Peyer's patch (tissue), 4 donors: ENCODE results near the gene C1QC. TPM values are rescaled to one million over a fixed set of nuclear protein-coding genes. Genes with fewer than 3 reads are reported as not detected.
A peak's percentile ranks its signal among the peaks of the same experiment; 100 is the strongest.
"Not testable (repeated sequence)": the region's sequence is repeated elsewhere in the genome, so short reads cannot be mapped to it uniquely, and the experiment has no call there.

Experiments
- DNase-seq, 3 donors: peaks; one replicate each; pipeline ENCODE4 v3.0.0-alpha.2; 2017 to 2019
- H3K27ac ChIP-seq, 4 donors: fragments of 200-600 bp; sonication (generic); one replicate each; pipeline ENCODE4 v1.5.1; 2016 to 2019
- H3K27me3 ChIP-seq, 2 donors: fragments of 200-600 bp; sonication (generic); one replicate each; pipeline ENCODE4 v1.5.1; 2019
- H3K36me3 ChIP-seq, 3 donors: fragments of 200-600 bp; sonication (generic); one replicate each; pipeline ENCODE4 v1.5.1; 2016 to 2019
- H3K4me1 ChIP-seq, 4 donors: fragments of 200-600 bp; sonication (generic); one replicate each; pipeline ENCODE4 v1.5.1; 2016 to 2019
- H3K4me3 ChIP-seq, 4 donors: fragments of 200-600 bp; sonication (generic); 1 replicate in 3 of 4; 2 replicates in 1 of 4; pipeline ENCODE4 v1.5.1; 2016 to 2019; ENCODE audit warnings: mild to moderate bottlenecking in 1 of 4
- H3K9me3 ChIP-seq, 4 donors: fragments of 200-600 bp; sonication (generic); one replicate each; pipeline ENCODE4 v1.5.1; 2016 to 2019; ENCODE audit warnings: mild to moderate bottlenecking in 1 of 4
- POLR2A ChIP-seq, 2 donors: fragments of 450-650 bp; IDR thresholded peaks; one replicate each; pipeline ENCODE4 v1.5.1; 2017; ENCODE audit warnings: antibody characterized with exemption in 2 of 2, mild to moderate bottlenecking in 2 of 2, moderate library complexity in 2 of 2
- total RNA-seq, 4 donors: library from RNA; depleted of rRNA; stranded (reverse); fragments of >200 nt; gene quantifications; one replicate each; pipeline ENCODE4 v1.1.0, GENCODE V29; 2016
- TF ChIP-seq, protein P1 (sequence below), 6 experiments: fragments of 450-650 bp in 4 of 6; fragments of 200-600 bp in 2 of 6; sonication (generic) in 1 of 6; IDR thresholded peaks; one replicate each; pipeline ENCODE4 v1.5.1; 2017 to 2019; ENCODE audit warnings: antibody characterized with exemption in 6 of 6, mild to moderate bottlenecking in 3 of 6, moderate library complexity in 1 of 6

The C1QC gene
- total RNA-seq, 4 donors from 2014 or later = 30.1 to 85.0 (median 50.0) TPM

GRCh38 chr1:22665752-22666151 lies 22.3 kb downstream of the C1QC start:
- Histone ChIP-seq H3K36me3 (no peaks in the 10 kb centered on the region), H3K4me3 (no peak overlapping the region), H3K4me1 (no peaks in the 10 kb centered on the region), H3K27me3 (no peaks in the 10 kb centered on the region), H3K9me3 (no peaks in the 10 kb centered on the region), H3K27ac (no peak overlapping the region)
- TF ChIP-seq, protein P1, sequence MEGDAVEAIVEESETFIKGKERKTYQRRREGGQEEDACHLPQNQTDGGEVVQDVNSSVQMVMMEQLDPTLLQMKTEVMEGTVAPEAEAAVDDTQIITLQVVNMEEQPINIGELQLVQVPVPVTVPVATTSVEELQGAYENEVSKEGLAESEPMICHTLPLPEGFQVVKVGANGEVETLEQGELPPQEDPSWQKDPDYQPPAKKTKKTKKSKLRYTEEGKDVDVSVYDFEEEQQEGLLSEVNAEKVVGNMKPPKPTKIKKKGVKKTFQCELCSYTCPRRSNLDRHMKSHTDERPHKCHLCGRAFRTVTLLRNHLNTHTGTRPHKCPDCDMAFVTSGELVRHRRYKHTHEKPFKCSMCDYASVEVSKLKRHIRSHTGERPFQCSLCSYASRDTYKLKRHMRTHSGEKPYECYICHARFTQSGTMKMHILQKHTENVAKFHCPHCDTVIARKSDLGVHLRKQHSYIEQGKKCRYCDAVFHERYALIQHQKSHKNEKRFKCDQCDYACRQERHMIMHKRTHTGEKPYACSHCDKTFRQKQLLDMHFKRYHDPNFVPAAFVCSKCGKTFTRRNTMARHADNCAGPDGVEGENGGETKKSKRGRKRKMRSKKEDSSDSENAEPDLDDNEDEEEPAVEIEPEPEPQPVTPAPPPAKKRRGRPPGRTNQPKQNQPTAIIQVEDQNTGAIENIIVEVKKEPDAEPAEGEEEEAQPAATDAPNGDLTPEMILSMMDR (IDR thresholded peaks at IDR 0.05) = peak in 3 of 6 experiments; percentile 53 to 59 (median 54)
- no peak for TF ChIP-seq POLR2A (IDR thresholded peaks at IDR 0.05)
- peak in 2 of 3 donors; percentile 49 to 64 for DNase-seq

- TF ChIP-seq POLR2A (IDR thresholded peaks at IDR 0.05) = no peak
- TF ChIP-seq, protein P1 (IDR thresholded peaks at IDR 0.05) = no peak
- Histone ChIP-seq H3K4me1 (no peaks in the 10 kb centered on the region), H3K36me3 (no peaks in the 10 kb centered on the region)
These were observed 23.0 kb downstream of the C1QC start for GRCh38 chr1:22666412-22666811.

DNA sequence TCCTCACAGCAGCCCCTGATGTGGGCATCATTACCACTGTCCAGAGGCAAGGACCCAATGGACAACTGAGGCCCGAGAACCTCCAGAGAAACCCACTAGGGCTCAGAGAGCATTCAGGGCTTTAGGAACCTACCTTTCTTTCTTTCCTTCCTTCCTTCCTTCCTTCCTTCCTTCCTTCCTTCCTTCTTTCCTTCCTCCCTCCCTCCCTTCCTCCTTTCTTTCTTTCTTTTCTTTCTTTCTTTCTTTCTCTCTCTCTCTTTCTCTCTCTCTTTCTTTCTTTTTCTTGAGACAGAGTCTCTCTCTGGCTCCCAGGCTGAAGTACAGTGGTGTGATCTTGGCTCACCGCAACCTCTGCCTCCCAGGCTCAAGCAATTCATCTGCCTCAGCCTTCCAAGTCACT lies 25.4 kb downstream of the C1QC start:
- not testable (repeated sequence) for H3K4me3 ChIP-seq, H3K27ac ChIP-seq, H3K27me3 ChIP-seq, H3K4me1 ChIP-seq, DNase-seq, H3K9me3 ChIP-seq, H3K36me3 ChIP-seq

More at GRCh38 chr1:22666412-22666811, 23.0 kb downstream of the C1QC start:
- H3K27ac ChIP-seq = no peak overlapping the region
- H3K4me3 ChIP-seq = no peak overlapping the region
- no peaks in the 10 kb centered on the region for H3K27me3 ChIP-seq
- no peaks in the 10 kb centered on the region for H3K9me3 ChIP-seq
- no peak for DNase-seq

- no peak for TF ChIP-seq POLR2A (IDR thresholded peaks at IDR 0.05)
- TF ChIP-seq, protein P1 (IDR thresholded peaks at IDR 0.05) = no peak
- Histone ChIP-seq H3K27ac (no peak overlapping the region), H3K36me3 (no peaks in the 10 kb centered on the region), H3K4me3 (no peak overlapping the region), H3K9me3 (no peaks in the 10 kb centered on the region), H3K4me1 (no peaks in the 10 kb centered on the region), H3K27me3 (no peaks in the 10 kb centered on the region)
- DNase-seq = no peak
These were observed 27.0 kb downstream of the C1QC start for GRCh38 chr1:22670352-22670975.

DNA sequence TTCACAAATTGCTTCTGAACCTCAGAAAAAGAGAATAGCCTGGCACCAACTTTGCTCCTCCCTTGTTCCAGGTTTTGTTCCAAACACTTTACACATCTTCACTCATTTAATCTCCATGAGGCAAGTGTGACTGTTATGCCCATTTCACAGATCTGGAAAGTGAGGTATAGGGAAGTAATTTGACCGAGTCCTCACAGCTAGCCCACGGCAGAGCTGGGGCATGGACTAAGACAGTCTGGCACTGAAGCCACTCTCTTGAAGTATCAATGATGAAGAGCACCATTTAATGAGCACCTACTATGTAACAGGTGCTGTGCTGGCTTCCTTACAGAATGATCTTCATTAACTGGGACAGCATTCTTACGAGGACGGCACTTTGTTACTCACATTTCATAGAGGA lies 28.6 kb downstream of the C1QC start:
- Histone ChIP-seq H3K27me3 (no peaks in the 10 kb centered on the region), H3K36me3 (no peaks in the 10 kb centered on the region), H3K27ac (no peak overlapping the region), H3K9me3 (no peaks in the 10 kb centered on the region), H3K4me1 (peaks cover 0 to 6% (median 0%) of the 10 kb centered on the region in 4 donors), H3K4me3 (no peak overlapping the region)
- no peak for DNase-seq
- no peak for TF ChIP-seq POLR2A (IDR thresholded peaks at IDR 0.05)
- TF ChIP-seq, protein P1 (IDR thresholded peaks at IDR 0.05) = no peak

DNA sequence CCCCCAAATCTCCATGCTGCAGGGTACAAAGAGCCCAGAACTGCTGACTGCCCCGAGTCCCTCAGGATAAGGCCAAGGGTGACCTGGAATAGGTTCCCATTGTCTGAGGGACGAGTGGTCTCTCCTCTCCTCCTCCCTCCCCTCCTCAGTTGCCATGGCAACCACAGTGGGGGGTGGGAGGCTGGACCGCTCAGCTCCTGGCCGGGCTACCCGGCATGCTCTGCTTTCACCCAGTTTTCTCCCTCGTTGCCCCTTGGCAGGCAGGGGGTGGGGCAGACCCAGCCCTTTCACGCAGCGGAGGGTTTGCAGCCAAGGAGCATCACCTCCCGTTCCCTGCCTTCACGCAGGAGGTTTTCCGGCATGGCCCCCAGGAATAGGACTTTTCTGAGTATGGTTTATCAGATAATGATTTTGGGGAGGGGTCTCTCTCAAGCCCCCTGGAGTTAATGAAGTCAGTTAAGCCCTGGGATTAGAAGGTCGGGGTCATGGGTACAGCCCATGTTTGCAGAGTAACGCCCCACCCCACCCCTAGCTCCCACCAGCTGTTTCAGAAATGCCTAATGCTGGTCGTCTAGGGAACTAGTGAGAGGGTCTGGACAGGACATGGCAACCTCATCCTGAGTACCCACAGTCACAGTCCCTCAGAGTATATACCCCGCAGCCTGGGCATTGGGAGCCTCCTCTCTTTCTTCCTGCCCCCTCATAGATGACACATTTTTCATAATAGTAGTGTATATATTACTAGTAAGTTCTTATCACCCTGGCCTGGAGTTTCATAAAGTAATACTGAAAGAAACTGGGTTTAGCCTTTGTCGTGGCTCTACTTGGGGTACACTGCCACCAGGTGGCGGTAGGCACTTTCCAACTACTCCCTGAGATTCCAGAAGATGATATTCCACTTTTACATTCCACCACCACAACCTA lies 30.3 kb downstream of the C1QC start:
- H3K9me3 ChIP-seq = no peaks in the 10 kb centered on the region
- TF ChIP-seq POLR2A (IDR thresholded peaks at IDR 0.05) = no peak
- TF ChIP-seq, protein P1 (IDR thresholded peaks at IDR 0.05) = peak in 4 of 6 experiments; percentile 53 to 86 (median 82)
- peaks cover 0 to 11% (median 0%) of the 10 kb centered on the region in 4 donors for H3K4me1 ChIP-seq
- no peaks in the 10 kb centered on the region for H3K27me3 ChIP-seq
- no peaks in the 10 kb centered on the region for H3K36me3 ChIP-seq
- H3K27ac ChIP-seq = no peak overlapping the region
- no peak overlapping the region for H3K4me3 ChIP-seq
- DNase-seq = peak in 2 of 3 donors; percentile 80 to 82
